ENCODE results near the gene NR1H4.
"Not testable (repeated sequence)": the region's sequence is repeated elsewhere in the genome, so short reads cannot be mapped to it uniquely, and the experiment has no call there.

The NR1H4 gene

DNA sequence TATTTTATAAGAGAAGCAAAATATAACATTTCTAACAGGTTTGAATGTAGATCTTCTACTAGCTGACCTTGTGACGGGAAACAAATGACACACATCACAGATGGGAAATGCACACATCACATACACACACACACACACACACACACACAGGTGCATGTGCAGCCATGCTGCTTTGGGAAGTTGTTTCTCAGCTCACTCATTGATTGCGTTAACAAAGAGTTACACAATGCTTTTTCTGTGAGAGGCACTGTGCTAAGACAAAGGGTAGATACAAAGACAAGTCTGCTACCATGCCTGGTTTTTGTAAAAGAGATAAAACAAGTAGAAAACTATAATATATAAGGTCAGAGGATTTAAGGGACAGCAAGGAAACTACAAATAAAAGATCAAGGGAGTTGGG is 1.3 kb upstream of the NR1H4 start:
- no peak for DNase-seq (ENCODE audit: low read depth in 2 of 3, low spot score in 1 of 3)

DNA sequence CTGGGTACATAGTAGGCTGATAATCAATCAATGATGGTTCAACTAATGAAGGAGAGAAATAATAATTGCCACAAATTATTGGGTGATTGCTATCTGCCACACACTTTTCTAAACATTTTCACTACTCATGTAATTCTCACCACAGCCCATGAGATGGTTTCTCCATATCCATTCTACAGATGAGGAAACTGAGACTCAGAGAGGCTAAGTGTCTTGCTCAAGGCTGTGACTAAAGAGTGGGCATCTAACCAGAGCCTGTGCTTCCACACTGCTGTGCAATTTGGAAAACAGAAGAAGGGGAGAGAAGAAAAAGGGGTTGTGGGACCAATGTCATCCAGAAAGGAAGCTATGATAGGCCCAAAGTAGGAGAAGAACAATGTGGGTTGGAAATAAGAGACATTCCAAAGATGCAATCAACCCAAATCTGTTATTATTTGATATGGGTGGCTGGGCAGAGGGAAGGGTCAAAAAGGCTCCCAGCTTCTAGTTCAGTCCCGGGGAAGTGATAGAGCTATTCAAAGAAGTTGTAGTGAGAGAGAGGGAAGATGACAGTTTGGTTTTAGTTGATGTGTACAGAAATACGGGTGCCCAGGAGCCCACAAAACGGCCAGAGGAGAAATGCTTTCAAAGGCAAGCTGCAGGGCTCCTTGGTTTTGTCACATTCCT is 483 bp upstream of the NR1H4 start:
- no peak for DNase-seq (ENCODE audit: low read depth in 2 of 3, low spot score in 1 of 3)

DNA sequence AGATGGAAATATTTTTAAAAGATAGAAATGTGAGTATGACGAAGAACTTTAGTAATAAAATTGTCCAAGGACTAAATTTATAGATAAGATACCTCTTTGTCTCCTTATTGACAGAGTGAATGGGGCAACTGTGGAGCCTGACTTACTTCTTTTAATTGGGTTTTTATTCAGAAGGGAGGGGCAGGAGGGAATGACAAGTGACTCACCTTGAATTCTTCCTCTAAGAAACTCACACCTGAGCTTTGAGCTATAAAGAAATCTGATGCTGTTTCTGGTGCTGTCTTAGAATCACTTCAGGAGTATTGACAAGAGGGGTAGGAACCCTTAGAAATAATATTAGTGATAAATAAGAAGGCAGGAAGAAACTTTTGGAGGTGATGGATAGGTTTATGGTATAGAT is 951 bp downstream of the NR1H4 start:
- DNase-seq (ENCODE audit: low read depth in 2 of 3, low spot score in 1 of 3), result no peak

- DNase-seq (ENCODE audit: low read depth in 2 of 3, low spot score in 1 of 3), result no peak
Observed at GRCh38 chr12:100476013-100476751, 2.5 kb downstream of the NR1H4 start.

DNA sequence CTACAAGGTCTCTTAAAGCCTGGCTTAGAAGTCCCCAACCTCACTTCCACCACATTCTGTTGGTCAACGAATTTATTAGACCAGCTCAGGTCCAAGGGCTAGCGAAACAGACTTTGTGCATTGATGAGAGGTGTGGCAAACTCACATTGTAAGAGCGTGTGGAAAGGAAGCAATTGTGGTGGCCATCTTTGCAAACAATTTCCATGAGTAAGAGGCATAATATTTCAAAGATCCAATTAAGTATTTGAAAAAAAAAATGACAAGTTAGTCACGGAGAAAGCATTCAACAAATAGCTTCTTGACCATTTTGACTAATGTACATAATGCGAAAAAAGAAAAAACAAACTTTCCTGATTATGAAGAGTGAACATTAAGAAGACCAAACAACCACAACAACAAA is 7.4 kb downstream of the NR1H4 start:
- DNase-seq (ENCODE audit: low read depth in 2 of 3, low spot score in 1 of 3), result no peak

DNA sequence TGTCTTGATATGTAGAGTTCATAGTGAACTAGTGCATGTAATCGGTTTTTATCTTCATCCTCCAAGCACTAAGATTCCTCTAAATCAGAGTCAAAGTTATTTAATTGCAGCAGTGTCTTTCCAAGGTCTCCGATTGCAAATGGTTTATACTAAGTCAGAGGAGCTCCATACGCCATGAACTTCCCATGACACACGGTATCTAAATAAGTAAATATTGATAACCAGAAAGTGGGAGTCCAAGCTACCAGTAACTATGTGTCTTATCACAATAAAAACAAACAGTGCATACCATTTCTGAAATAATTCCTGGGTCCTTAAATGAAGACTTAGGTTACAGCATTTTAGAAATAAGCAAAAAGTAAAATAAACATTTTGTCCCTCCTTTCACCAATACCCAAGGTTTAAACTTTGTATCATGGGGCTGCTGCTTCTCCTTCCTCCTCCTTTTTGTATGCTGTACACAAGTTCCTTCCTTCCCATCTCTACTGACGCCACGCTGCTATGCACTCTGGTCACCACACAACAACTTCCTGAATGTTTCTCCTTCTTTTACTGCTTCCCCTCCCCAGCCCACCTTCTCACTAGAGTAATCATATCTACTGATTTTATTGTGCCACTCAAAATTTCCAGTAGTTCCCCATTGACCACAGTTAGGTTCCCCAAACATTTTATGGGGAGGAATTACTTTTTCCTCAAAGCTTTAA is 10.7 kb downstream of the NR1H4 start:
- DNase-seq (ENCODE audit: low read depth in 2 of 3, low spot score in 1 of 3), result no peak

DNA sequence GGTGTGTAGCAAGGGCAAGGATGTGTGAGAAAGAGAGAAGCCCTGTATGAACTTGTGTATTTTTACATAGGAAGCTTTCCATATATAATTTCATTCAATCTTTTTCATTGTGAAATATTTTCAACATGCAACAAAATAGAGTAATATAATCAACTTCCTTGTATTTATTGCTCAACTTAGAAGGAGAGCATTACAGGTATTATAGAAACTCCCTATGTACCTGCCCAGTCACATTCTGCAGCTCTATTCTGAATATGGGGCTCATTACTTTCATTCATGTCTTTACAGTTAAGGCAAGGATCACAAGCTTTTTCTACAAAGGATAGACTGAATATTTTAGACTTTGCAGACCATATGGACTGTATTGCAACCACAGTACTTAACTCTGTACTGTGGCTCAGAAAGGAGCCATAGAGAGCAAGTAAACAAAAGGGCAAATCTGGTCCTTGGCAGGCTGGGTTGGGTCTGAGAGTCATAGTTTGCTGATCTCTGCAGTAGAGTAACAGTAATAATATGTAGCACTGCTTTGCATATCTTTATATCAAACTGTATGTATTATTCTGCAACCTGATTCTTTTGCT is 11.3 kb downstream of the NR1H4 start:
- DNase-seq (ENCODE audit: low read depth in 2 of 3, low spot score in 1 of 3), result no peak

GRCh38 chr12:100485983-100486382 is 12.3 kb downstream of the NR1H4 start:
- DNase-seq (ENCODE audit: low read depth in 2 of 3, low spot score in 1 of 3), result no peak

GRCh38 chr12:100489251-100489820 is 15.7 kb downstream of the NR1H4 start:
- DNase-seq (ENCODE audit: low read depth in 2 of 3, low spot score in 1 of 3), result no peak

DNA sequence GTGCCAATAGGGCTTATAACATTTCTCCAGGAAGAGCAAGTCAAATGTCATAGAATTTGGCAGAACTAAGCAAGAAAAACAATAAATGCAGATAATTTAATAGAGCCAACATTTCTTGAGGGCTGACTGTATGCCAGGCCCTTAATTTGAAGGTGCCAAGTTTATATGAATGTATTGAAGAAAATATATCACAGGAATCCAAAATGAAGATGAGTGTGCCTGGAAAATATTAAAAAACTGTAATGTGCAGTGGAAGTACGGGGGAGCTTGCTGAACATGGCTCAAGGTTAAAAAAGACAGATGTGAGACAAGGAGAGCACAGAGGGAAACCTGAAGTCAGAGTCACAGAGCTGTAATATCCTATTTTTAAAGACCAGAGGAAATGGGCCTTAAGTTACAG is 16.4 kb downstream of the NR1H4 start:
- no peak for DNase-seq (ENCODE audit: low read depth in 2 of 3, low spot score in 1 of 3)

- no peak for DNase-seq (ENCODE audit: low read depth in 2 of 3, low spot score in 1 of 3)
Observed at GRCh38 chr12:100491104-100491503, 17.4 kb downstream of the NR1H4 start.

DNA sequence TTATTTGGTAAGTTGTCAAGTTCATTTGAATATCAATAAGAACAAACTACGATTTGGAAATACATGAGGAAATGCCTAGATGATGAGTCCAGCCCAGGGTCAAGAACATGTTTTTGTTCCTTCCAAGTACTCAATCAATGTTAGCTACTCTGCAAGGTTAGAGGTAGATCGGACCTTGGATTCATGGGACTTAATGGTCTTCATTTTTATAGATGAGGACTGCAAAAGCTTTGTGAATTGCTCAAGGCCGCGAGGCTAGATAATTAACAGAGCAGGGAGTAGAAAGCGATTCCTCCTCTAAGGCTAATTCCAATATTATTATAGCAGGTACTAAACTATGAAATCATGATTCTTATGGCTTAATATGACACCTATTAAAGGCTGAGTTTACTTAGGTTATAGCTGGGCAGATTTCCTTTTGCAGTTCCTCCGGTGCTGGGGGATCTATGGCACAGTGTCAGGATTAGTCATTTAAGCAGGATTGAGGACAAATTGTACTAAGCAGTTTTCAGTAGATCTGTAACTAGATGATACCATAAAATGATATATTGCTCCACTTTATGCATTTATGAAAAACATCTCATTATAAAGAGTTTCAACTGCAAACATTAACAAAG is 19.8 kb downstream of the NR1H4 start:
- DNase-seq (ENCODE audit: low read depth in 2 of 3, low spot score in 1 of 3), result no peak

- no peak for DNase-seq (ENCODE audit: low read depth in 2 of 3, low spot score in 1 of 3)
Observed at GRCh38 chr12:100494026-100494425, 20.4 kb downstream of the NR1H4 start.

DNA sequence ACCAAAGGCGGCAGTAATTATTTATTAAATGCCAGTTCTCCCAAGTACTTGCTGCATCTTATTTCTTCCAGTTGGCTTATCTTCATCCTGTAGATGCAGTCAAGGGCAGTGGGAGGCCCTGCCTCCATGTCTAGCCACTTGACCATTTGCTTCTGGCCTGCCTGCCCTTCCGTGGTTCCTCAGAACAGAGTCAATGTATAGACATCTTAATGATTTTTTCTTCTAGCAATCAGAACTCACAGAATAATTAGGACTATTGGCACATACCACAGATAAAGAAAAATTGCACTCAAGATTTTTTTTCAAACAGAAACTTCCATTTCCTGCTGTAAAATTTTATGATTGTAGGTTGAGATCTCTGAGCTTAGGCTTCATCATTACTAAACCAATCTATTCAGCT is 20.9 kb downstream of the NR1H4 start:
- no peak for DNase-seq (ENCODE audit: low read depth in 2 of 3, low spot score in 1 of 3)

- DNase-seq (ENCODE audit: low read depth in 2 of 3, low spot score in 1 of 3), result no peak
Observed at GRCh38 chr12:100497105-100497795, 23.6 kb downstream of the NR1H4 start.

DNA sequence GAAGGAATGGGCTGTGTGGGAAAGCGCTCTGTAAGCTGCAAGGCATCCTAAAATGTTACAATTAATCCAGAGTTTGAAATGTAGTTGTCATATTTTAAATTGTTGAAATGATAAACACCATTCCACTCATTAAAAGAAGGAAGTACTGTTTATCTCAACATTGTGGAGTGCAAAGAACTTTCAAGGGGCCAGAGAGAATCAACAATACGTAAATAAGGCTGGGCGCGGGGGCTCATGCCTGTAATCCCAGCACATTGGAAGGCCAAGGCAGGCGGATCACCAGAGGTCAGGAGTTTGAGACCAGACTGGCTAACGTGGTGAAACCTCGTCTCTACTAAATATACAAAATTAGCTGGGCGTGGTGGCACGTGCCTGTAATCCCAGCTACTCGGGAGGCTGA is 24.5 kb downstream of the NR1H4 start:
- DNase-seq (ENCODE audit: low read depth in 2 of 3, low spot score in 1 of 3), result no peak

- DNase-seq (ENCODE audit: low read depth in 2 of 3, low spot score in 1 of 3), result no peak
Observed at GRCh38 chr12:100499416-100499815, 25.8 kb downstream of the NR1H4 start.

DNA sequence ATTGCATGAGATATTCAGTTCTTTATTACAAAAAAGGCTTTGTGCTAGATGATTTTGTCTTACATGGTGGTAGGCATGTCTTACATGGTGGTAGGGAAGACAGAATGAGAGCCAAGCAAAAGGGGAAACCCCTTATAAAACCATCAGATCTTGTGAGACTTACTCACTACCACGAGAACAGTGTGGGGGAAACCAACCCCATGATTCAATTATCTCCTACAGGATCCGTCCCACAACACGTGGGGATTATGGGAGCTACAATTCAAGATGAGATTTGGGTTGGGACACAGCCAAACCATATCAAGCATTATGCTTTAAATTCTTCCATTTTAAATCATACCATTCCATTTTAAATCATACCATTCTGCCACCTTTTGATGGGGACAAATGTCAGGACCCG is 29.1 kb downstream of the NR1H4 start:
- DNase-seq (ENCODE audit: low read depth in 2 of 3, low spot score in 1 of 3), result not testable (repeated sequence)

GRCh38 chr12:100503228-100503628 is 29.6 kb downstream of the NR1H4 start:
- no peak for DNase-seq (ENCODE audit: low read depth in 2 of 3, low spot score in 1 of 3)

DNA sequence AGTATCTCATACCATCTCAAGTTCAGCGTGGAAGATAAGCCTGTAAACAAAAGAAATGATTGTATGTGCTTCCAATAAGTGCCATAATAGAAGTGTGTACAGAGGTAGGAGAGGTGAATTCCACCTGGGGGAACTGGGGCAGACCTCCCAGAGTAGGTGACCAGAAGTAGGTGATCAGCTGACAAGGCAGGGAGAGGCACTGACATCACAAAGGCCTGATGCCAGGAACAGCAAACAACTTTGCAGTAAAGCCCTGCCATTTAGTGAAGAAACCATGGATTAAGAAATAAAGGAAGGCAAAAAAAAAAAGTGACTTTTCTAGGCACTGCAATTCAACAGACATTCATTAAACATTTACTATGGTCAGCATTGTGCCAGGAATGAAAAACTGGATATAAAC is 31.1 kb downstream of the NR1H4 start:
- no peak for DNase-seq (ENCODE audit: low read depth in 2 of 3, low spot score in 1 of 3)

DNA sequence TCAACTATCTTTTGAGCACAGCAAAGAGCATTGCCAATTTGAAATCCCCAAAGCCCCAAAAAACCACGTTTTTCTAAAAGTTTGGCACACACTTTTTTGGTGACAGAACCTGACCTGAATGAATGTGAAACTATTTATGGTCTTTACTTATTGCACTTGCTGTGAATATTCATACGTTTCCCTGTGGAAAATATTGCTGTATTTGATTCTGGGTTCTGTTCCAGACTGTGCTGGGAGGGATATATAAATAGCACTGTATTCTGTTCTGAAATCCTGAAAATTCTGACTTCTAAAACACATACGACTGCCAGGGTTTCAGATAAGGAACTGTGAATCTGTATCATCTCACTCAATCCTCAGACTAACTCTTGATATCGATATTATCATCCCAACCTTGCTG is 35.1 kb downstream of the NR1H4 start:
- no peak for DNase-seq (ENCODE audit: low read depth in 2 of 3, low spot score in 1 of 3)
